Measurements from ENCODE around the gene SYNGR3. TPM values are rescaled to one million over a fixed set of nuclear protein-coding genes. Genes with fewer than 3 reads are reported as not detected.

Gene SYNGR3
- polyA plus RNA-seq, 1 donor (not counting 4 experiments of a cell fraction or from before 2014, with no cell fraction given), result 0.30 TPM

- Histone ChIP-seq H4K20me1 (ENCODE audit: control insufficient read depth, extremely low read depth, insufficient read depth, low read length) (no peaks in the 10 kb centered on the region), H3K27me3 (ENCODE audit: control insufficient read depth, extremely low read depth, insufficient read depth, low read length) (peaks cover 20% of the 10 kb centered on the region), H3K9ac (ENCODE audit: control insufficient read depth, extremely low read depth, insufficient read depth, low read length) (no peak overlapping the region), H3K79me2 (ENCODE audit: control insufficient read depth, insufficient read depth, low read length) (no peaks in the 10 kb centered on the region), H3K27ac (ENCODE audit: control insufficient read depth, insufficient read depth, low read length) (no peak overlapping the region), H3K4me3 (ENCODE audit: control insufficient read depth in 2 of 3, extremely low read depth in 1 of 3, insufficient read depth in 2 of 3, low read depth in 1 of 3, low read length in 3 of 3) (no peak overlapping the region), H3K9me1 (ENCODE audit: control insufficient read depth, extremely low read depth, insufficient read depth, low read length) (no peaks in the 10 kb centered on the region), H3K4me2 (ENCODE audit: control insufficient read depth, extremely low read depth, insufficient read depth, low read depth, low read length) (no peak overlapping the region), H3K4me1 (ENCODE audit: control insufficient read depth, extremely low read depth, insufficient read depth, low read length) (peaks cover 15% of the 10 kb centered on the region), H3K9me3 (ENCODE audit: control insufficient read depth, low read depth, low read length) (no peaks in the 10 kb centered on the region), H2AFZ (ENCODE audit: control insufficient read depth, low read length) (no peak overlapping the region), H3K36me3 (ENCODE audit: control insufficient read depth in 2 of 2, extremely low read depth in 1 of 2, insufficient read depth in 2 of 2, low read length in 2 of 2) (no peaks in the 10 kb centered on the region)
- dilution Hi-C loops (cut with MboI; ENCODE audit: extremely low pct_ligation_motif_present, low sequenced_read_pairs), result no loop called here
- no peak for FAIRE-seq
- TF ChIP-seq CTCF (optimal IDR thresholded peaks at IDR 0.05 in 1 of 3, IDR thresholded peaks at IDR 0.05 in 1 of 3, conservative IDR thresholded peaks at IDR 0.05 in 1 of 3; ENCODE audit: extremely low read depth in 1 of 3, insufficient read depth in 2 of 3, low read length in 3 of 3) (no peak), EZH2 (IDR thresholded peaks at IDR 0.05; ENCODE audit: low read length) (no peak)
- no peak for DNase-seq (ENCODE audit: low read depth, low spot score)
Observed at GRCh38 chr16:2024032-2024420, 34.3 kb downstream of the SYNGR3 start.

GRCh38 chr16:2025251-2025650 lies 35.5 kb downstream of the SYNGR3 start:
- dilution Hi-C loops (cut with MboI; ENCODE audit: extremely low pct_ligation_motif_present, low sequenced_read_pairs), result no loop called here
- H3K4me1 ChIP-seq (ENCODE audit: control insufficient read depth, extremely low read depth, insufficient read depth, low read length), result peaks cover 15% of the 10 kb centered on the region
- no peak overlapping the region for H3K4me2 ChIP-seq (ENCODE audit: control insufficient read depth, extremely low read depth, insufficient read depth, low read depth, low read length)
- no peak overlapping the region for H2AFZ ChIP-seq (ENCODE audit: control insufficient read depth, low read length)
- no peaks in the 10 kb centered on the region for H4K20me1 ChIP-seq (ENCODE audit: control insufficient read depth, extremely low read depth, insufficient read depth, low read length)
- H3K27me3 ChIP-seq (ENCODE audit: control insufficient read depth, extremely low read depth, insufficient read depth, low read length), result peaks cover 8% of the 10 kb centered on the region
- H3K27ac ChIP-seq (ENCODE audit: control insufficient read depth, insufficient read depth, low read length), result no peak overlapping the region
- no peaks in the 10 kb centered on the region for H3K9me1 ChIP-seq (ENCODE audit: control insufficient read depth, extremely low read depth, insufficient read depth, low read length)
- FAIRE-seq (no peak), DNase-seq (ENCODE audit: low read depth, low spot score) (no peak)
- H3K9ac ChIP-seq (ENCODE audit: control insufficient read depth, extremely low read depth, insufficient read depth, low read length), result no peak overlapping the region
- no peaks in the 10 kb centered on the region for H3K36me3 ChIP-seq (ENCODE audit: control insufficient read depth in 2 of 2, extremely low read depth in 1 of 2, insufficient read depth in 2 of 2, low read length in 2 of 2)
- no peak overlapping the region for H3K4me3 ChIP-seq (ENCODE audit: control insufficient read depth in 2 of 3, extremely low read depth in 1 of 3, insufficient read depth in 2 of 3, low read depth in 1 of 3, low read length in 3 of 3)
- no peaks in the 10 kb centered on the region for H3K9me3 ChIP-seq (ENCODE audit: control insufficient read depth, low read depth, low read length)
- TF ChIP-seq CTCF (optimal IDR thresholded peaks at IDR 0.05 in 1 of 3, IDR thresholded peaks at IDR 0.05 in 1 of 3, conservative IDR thresholded peaks at IDR 0.05 in 1 of 3; ENCODE audit: extremely low read depth in 1 of 3, insufficient read depth in 2 of 3, low read length in 3 of 3) (no peak), EZH2 (IDR thresholded peaks at IDR 0.05; ENCODE audit: low read length) (no peak)
- no peaks in the 10 kb centered on the region for H3K79me2 ChIP-seq (ENCODE audit: control insufficient read depth, insufficient read depth, low read length)
